Ovary (tissue), 9 donors: ENCODE measurements around the gene CDK18. TPM values are rescaled to one million over a fixed set of nuclear protein-coding genes. Genes with fewer than 3 reads are reported as not detected.

Source experiments
- DNase-seq, 5 donors: peaks; one replicate each; pipeline ENCODE4 v3.0.0-alpha.2; 2019 to 2020
- H3K27ac ChIP-seq, 2 donors: fragments of 200-600 bp; one replicate each; pipeline versions ENCODE4 v1.5.1 to v1.8.0; 2019 to 2022
- H3K27me3 ChIP-seq: fragments of 200-600 bp; one replicate; pipeline ENCODE4 v1.8.0; 2022
- H3K36me3 ChIP-seq: fragments of 200-600 bp; sonication (generic); one replicate; pipeline ENCODE4 v1.5.1; 2019
- H3K4me1 ChIP-seq: one replicate; pipeline ENCODE4 v1.8.1; 2013; ENCODE audit warnings: mild to moderate bottlenecking, moderate library complexity; ENCODE audit not compliant: insufficient read depth
- H3K4me3 ChIP-seq: fragments of 200-600 bp; sonication (generic); one replicate; pipeline ENCODE4 v1.5.1; 2017
- H3K9me3 ChIP-seq, 2 donors: fragments of 200-600 bp in 1 of 2; sonication (generic) in 1 of 2; one replicate each; pipeline versions ENCODE4 v1.5.1 to v1.8.1; 2013 to 2019; ENCODE audit warnings: mild to moderate bottlenecking in 1 of 2, moderate library complexity in 1 of 2
- EP300 ChIP-seq: sonication (generic); formaldehyde crosslinking; IDR thresholded peaks from one replicate; pipeline ENCODE4 v1.6.1; 2017; ENCODE audit warnings: antibody characterized with exemption
- POLR2A ChIP-seq: fragments of 450-650 bp; IDR thresholded peaks from one replicate; pipeline ENCODE4 v1.6.1; 2017; ENCODE audit warnings: antibody characterized with exemption, mild to moderate bottlenecking, moderate library complexity
- WGBS, 3 donors: extraction: QIAGEN DNeasy Blood & Tissue Kit in 1 of 3; methylation state at CpG; one replicate each; pipeline versions ENCODE4 v1.1.5 to v1.1.7; 2013 to 2017; 5-methylcytosine and 5-hydroxymethylcytosine counted together
- intact Hi-C, 4 donors: fragments of 100-400 bp; cut with DNase I; formaldehyde crosslinking; loops; one replicate each; pipeline versions ENCODE4 v1.11.0 to v1.15.1; 2022 to 2023
- polyA plus RNA-seq, 2 donors: library from polyadenylated mRNA; stranded (reverse); fragments of 200-250 nt in 1 of 2; fragments of 350-450 nt in 1 of 2; fragmentation: Illumina TruSeq in 1 of 2; extraction: RNeasy Lipid Tissue Mini Kit (QIAGEN cat#74804) in 1 of 2; gene quantifications; one replicate each; pipeline ENCODE4 v1.2.3, GENCODE V29; 2013 to 2014
- total RNA-seq, 7 donors: library from RNA; depleted of rRNA in 2 of 7; stranded (reverse); fragments of >200 nt in 2 of 7; fragmentation: NEBNext Ultra II Directional in 3 of 7; extraction: Animal tissue kit (Norgen Biotek cat#: 25700) in 3 of 7; gene quantifications; one replicate each; pipeline versions ENCODE4 v1.1.0 to v1.2.4, GENCODE V29; 2016 to 2023
- TF ChIP-seq, protein P1 (sequence below), 3 donors: fragments of 450-650 bp in 2 of 3; fragments of 200-600 bp in 1 of 3; IDR thresholded peaks; one replicate each; pipeline versions ENCODE4 v1.5.1 to v1.8.0; 2016 to 2022; ENCODE audit warnings: antibody characterized with exemption in 3 of 3, mild to moderate bottlenecking in 1 of 3
- donor health status: DM: no; HTN: no; CAD: no; lungs with moderate emphysema.
- donor health status: DM: no; HTN: no; CAD: no.
- donor health status: Bipolar disorder and iron deficiency.
- donor health status: DM: yes; HTN: yes; CAD: no.
- donor health status: DM: no; HTN: no; CAD: no.
- donor health status: DM: yes; HTN: yes; CAD: no.

The CDK18 gene
- total and polyA plus RNA-seq, 9 donors, result 6.3 to 31.5 (median 18.8) TPM

DNA sequence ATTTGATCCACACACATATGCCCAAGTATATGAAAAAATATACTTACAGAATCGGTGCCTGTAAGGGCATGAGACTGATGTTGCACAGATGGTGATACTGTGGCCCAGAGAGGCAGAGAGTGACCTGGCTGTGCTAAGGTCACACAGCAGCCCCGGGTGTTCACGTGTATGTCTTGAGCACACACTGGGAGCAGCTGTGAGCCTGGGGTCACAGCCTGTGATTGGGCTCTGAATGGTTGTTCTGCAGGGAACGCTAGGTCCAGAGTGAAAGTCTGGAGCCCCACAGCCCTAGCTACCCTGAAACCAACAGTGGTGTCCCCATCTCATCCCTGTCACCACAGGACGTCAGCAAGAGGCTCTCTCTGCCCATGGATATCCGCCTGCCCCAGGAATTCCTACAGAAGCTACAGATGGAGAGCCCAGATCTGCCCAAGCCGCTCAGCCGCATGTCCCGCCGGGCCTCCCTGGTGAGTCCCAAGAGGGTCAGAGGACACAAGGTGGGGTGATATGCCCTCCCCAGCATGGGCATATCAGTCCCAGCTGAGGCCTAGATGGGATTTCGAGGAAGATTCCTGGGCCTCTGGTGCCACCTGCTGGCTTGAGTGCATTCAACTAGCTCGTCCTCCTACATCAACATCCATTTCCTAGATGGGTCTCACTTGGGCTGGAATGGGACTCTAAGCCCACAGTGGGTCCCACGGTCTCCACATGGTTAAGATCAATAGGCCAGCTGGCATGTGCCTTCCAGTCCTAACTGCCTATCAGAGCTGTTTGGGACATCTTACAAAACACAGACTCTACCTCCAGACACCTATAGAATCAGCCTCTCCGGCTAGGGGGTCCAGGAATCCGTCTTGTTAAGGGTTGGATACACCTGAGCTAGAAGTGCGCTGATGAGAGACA lies 19.7 kb downstream of the CDK18 start:
- no peak for TF ChIP-seq POLR2A
- TF ChIP-seq, protein P1, sequence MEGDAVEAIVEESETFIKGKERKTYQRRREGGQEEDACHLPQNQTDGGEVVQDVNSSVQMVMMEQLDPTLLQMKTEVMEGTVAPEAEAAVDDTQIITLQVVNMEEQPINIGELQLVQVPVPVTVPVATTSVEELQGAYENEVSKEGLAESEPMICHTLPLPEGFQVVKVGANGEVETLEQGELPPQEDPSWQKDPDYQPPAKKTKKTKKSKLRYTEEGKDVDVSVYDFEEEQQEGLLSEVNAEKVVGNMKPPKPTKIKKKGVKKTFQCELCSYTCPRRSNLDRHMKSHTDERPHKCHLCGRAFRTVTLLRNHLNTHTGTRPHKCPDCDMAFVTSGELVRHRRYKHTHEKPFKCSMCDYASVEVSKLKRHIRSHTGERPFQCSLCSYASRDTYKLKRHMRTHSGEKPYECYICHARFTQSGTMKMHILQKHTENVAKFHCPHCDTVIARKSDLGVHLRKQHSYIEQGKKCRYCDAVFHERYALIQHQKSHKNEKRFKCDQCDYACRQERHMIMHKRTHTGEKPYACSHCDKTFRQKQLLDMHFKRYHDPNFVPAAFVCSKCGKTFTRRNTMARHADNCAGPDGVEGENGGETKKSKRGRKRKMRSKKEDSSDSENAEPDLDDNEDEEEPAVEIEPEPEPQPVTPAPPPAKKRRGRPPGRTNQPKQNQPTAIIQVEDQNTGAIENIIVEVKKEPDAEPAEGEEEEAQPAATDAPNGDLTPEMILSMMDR (IDR thresholded peaks at IDR 0.05), result peak; percentile 66 to 86 (median 80)
- H3K4me3 ChIP-seq, result no peak overlapping the region
- peak; percentile 76 to 91 (median 87) for DNase-seq
- no peaks in the 10 kb centered on the region for H3K36me3 ChIP-seq
- no peaks in the 10 kb centered on the region for H3K27me3 ChIP-seq
- no peak overlapping the region for H3K27ac ChIP-seq
- intact Hi-C loops, result loop anchor here (2.0 to 10.0 kb wide), 7 partner anchors 35 to 249 kb away; partner anchors contain the start of gene ELK4 (in 1 of the 4)
- H3K4me1 ChIP-seq, result peaks cover 7% of the 10 kb centered on the region
- WGBS, 3 donors, result 44 to 54% (median 52%) methylated on average over 15 to 16 of the region's 16 CpGs
- H3K9me3 ChIP-seq, result no peaks in the 10 kb centered on the region

DNA sequence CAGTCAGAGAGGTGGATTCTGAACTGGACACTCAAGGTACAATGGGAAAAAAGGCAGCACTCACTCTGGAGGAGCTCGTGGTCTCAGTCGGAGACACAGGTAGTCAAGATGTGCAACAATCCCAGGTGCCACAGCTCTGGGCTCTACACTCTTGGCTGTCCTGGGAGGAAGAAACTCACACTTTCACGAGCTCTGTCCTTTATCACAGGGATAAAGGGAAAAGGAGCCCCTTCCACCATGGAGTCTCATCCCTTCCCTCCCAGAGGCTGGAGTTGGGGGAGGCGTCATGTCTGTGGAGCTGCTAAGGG lies 20.3 kb downstream of the CDK18 start:
- no peak overlapping the region for H3K27ac ChIP-seq
- no peak for TF ChIP-seq EP300
- TF ChIP-seq, protein P1 (IDR thresholded peaks at IDR 0.05), result no peak
- no peak for TF ChIP-seq POLR2A
- no peaks in the 10 kb centered on the region for H3K27me3 ChIP-seq
- no peaks in the 10 kb centered on the region for H3K36me3 ChIP-seq
- intact Hi-C loops, result loop anchor here (5.0 to 10.0 kb wide), 9 partner anchors 37 to 252 kb away; partner anchors contain the start of gene ELK4 (in 1 of the 4)
- WGBS, 3 donors, result 79 to 85% (median 84%) methylated on average over 4 of the region's 4 CpGs
- peaks cover 3% of the 10 kb centered on the region for H3K4me1 ChIP-seq
- DNase-seq, result no peak
- H3K4me3 ChIP-seq, result no peak overlapping the region
- no peaks in the 10 kb centered on the region for H3K9me3 ChIP-seq

DNA sequence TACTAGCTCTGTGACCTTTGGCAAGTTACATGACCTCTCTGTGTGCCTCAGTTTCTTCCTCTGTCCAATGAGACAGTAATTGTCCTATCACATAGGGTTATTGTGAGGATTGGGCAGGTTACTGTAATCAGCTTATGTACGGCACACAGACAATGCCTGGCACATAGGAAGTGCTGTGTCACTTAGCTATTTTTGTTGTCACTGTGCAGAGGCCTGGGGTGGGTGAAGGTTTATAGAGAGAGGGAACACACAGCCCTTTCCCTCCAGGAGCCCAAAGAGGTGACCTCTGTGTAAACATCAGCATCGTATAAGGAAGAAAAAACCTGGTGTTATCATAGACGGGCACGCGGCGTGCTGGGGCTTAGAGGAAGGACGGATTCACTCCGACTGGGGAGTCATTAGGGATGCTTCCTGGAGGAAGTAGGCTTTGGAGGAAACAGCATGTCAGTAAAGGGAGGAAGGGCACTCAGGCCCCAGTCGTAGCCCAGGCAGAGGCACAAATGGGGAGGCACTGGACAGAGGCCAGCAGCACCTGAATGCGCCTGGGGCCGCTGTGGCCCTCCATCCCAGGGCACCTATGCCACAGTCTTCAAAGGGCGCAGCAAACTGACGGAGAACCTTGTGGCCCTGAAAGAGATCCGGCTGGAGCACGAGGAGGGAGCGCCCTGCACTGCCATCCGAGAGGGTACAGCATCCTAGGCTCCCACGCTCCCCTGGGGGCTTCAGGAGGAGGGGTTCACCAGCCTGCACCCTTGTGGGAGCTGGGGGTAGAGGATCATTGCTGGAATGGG lies 21.2 kb downstream of the CDK18 start:
- H3K27ac ChIP-seq, result no peak overlapping the region
- peak in 1 of 5 donors; percentile 40 for DNase-seq
- H3K4me1 ChIP-seq, result peaks cover 3% of the 10 kb centered on the region
- no peaks in the 10 kb centered on the region for H3K9me3 ChIP-seq
- no peaks in the 10 kb centered on the region for H3K36me3 ChIP-seq
- TF ChIP-seq EP300 (no peak), POLR2A (no peak)
- TF ChIP-seq, protein P1 (IDR thresholded peaks at IDR 0.05), result no peak
- 89 to 95% (median 90%) methylated on average over 18 of the region's 18 CpGs for WGBS, 3 donors
- H3K4me3 ChIP-seq, result no peak overlapping the region
- H3K27me3 ChIP-seq, result no peaks in the 10 kb centered on the region
- intact Hi-C loops, result loop anchor here (5.0 to 10.0 kb wide), 7 partner anchors 109 to 253 kb away; partner anchors contain the start of gene ELK4 (in 1 of the 4)

DNA sequence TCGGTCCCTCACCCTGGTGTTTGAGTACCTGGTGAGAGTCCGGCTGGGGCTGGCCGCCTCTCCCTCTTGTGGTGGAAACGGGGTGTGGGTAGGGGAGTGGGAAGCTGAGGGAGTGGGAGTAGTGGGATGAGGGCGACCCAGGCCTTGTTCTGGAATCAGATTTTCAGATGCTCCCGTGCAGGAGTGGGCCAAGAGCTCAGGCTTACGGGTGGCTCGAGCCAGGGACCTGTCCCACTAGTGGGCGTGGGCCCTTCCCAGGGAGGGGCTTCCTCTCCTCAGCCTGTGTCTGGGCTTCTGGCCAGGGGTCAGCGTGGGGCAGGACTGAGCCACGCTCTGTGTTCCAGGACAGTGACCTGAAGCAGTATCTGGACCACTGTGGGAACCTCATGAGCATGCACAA lies 22.0 kb downstream of the CDK18 start:
- H3K4me1 ChIP-seq, result peaks cover 3% of the 10 kb centered on the region
- WGBS, 3 donors, result 69 to 76% (median 72%) methylated on average over 10 to 11 of the region's 11 CpGs
- TF ChIP-seq POLR2A (no peak), EP300 (no peak)
- TF ChIP-seq, protein P1 (IDR thresholded peaks at IDR 0.05), result no peak
- no peaks in the 10 kb centered on the region for H3K9me3 ChIP-seq
- no peaks in the 10 kb centered on the region for H3K27me3 ChIP-seq
- no peak overlapping the region for H3K4me3 ChIP-seq
- no peaks in the 10 kb centered on the region for H3K36me3 ChIP-seq
- peak in 1 of 5 donors; percentile 57 for DNase-seq
- H3K27ac ChIP-seq, result no peak overlapping the region
- intact Hi-C loops, result loop anchor here (5.0 to 10.0 kb wide), 7 partner anchors 108 to 254 kb away; partner anchors contain the start of gene ELK4 (in 1 of the 4)
